Liver (tissue), 9 donors: ENCODE data around the gene ALDH2. TPM values are rescaled to one million over a fixed set of nuclear protein-coding genes. Genes with fewer than 3 reads are reported as not detected.

ENCODE experiments used
- DNase-seq: peaks from one replicate; pipeline ENCODE4 v3.0.0-alpha.2; 2017; ENCODE audit warnings: low spot score
- H3K27ac ChIP-seq, 2 donors: one replicate each; pipeline ENCODE4 v1.7.0; 2013; ENCODE audit warnings: inconsistent platforms in 2 of 2, low read length in 2 of 2, control low read depth in 1 of 2, low read depth in 1 of 2, mild to moderate bottlenecking in 1 of 2
- H3K27me3 ChIP-seq, 4 donors: one replicate each; pipeline versions ENCODE4 v1.6.1 to v1.7.0; 2013; ENCODE audit warnings: low read length in 3 of 4, inconsistent platforms in 1 of 4, mild to moderate bottlenecking in 1 of 4, moderate library complexity in 1 of 4; ENCODE audit not compliant: control insufficient read depth in 4 of 4, insufficient read depth in 4 of 4
- H3K36me3 ChIP-seq, 4 donors: one replicate each; pipeline versions ENCODE4 v1.6.1 to v1.7.0; 2013; ENCODE audit warnings: low read length in 3 of 4, mild to moderate bottlenecking in 3 of 4, low read depth in 1 of 4, moderate library complexity in 1 of 4; ENCODE audit not compliant: control insufficient read depth in 4 of 4, insufficient read depth in 3 of 4
- H3K4me1 ChIP-seq, 4 donors: one replicate each; pipeline versions ENCODE4 v1.6.1 to v1.7.0; 2013; ENCODE audit warnings: low read length in 3 of 4, mild to moderate bottlenecking in 3 of 4, moderate library complexity in 1 of 4; ENCODE audit not compliant: control insufficient read depth in 4 of 4, insufficient read depth in 4 of 4
- H3K4me3 ChIP-seq, 3 donors: one replicate each; pipeline versions ENCODE4 v1.6.1 to v1.7.0; 2013; ENCODE audit warnings: low read length in 3 of 3, control low read depth in 1 of 3, low read depth in 1 of 3, mild to moderate bottlenecking in 1 of 3
- H3K9ac ChIP-seq, 2 donors: one replicate each; pipeline ENCODE4 v1.7.0; 2013; ENCODE audit warnings: low read length in 2 of 2, mild to moderate bottlenecking in 2 of 2, moderate library complexity in 2 of 2, control low read depth in 1 of 2, low read depth in 1 of 2
- H3K9me3 ChIP-seq, 4 donors: one replicate each; pipeline versions ENCODE4 v1.6.1 to v1.7.0; 2013; ENCODE audit warnings: low read length in 3 of 4; ENCODE audit not compliant: control insufficient read depth in 4 of 4
- ATF3 ChIP-seq: IDR thresholded peaks from 2 replicates; pipeline ENCODE4 v1.6.1; 2016; ENCODE audit warnings: antibody characterized with exemption
- CTCF ChIP-seq: fragments of 150-350 bp; IDR thresholded peaks from 2 replicates; pipeline ENCODE4 v1.5.1; 2017; ENCODE audit warnings: improper control_type of control experiment, low read depth, low read length; ENCODE audit not compliant: missing input control
- EGR1 ChIP-seq, 2 donors: IDR thresholded peaks; 2 replicates each; pipeline ENCODE4 v1.6.1; 2016 to 2018; ENCODE audit warnings: antibody characterized with exemption in 2 of 2, low read depth in 2 of 2
- FOXA1 ChIP-seq: IDR thresholded peaks from 2 replicates; pipeline ENCODE4 v1.6.1; 2016; ENCODE audit warnings: antibody characterized with exemption
- FOXA2 ChIP-seq: IDR thresholded peaks from 2 replicates; pipeline ENCODE4 v1.6.1; 2016; ENCODE audit warnings: antibody characterized with exemption
- GABPA ChIP-seq, 2 donors: IDR thresholded peaks in 1 of 2; conservative IDR thresholded peaks in 1 of 2; 2 replicates each; pipeline ENCODE4 v1.6.1; 2016; ENCODE audit warnings: antibody characterized with exemption in 2 of 2, mild to moderate bottlenecking in 1 of 2, moderate library complexity in 1 of 2
- HNF4A ChIP-seq, 2 donors: conservative IDR thresholded peaks; 2 replicates each; pipeline ENCODE4 v1.6.1; 2016; ENCODE audit warnings: antibody characterized with exemption in 2 of 2, mild to moderate bottlenecking in 2 of 2
- HNF4G ChIP-seq: IDR thresholded peaks from 2 replicates; pipeline ENCODE4 v1.6.1; 2016; ENCODE audit warnings: antibody characterized with exemption
- JUND ChIP-seq, 2 donors: IDR thresholded peaks; 2 replicates each; pipeline ENCODE4 v1.6.1; 2016; ENCODE audit warnings: antibody characterized with exemption in 2 of 2
- MAX ChIP-seq: IDR thresholded peaks from 2 replicates; pipeline ENCODE4 v1.6.1; 2016; ENCODE audit warnings: antibody characterized with exemption
- NR2F2 ChIP-seq: IDR thresholded peaks from 2 replicates; pipeline ENCODE4 v1.6.1; 2016; ENCODE audit warnings: antibody characterized with exemption
- RAD21 ChIP-seq, 2 donors: IDR thresholded peaks; 2 replicates each; pipeline ENCODE4 v1.6.1; 2016; ENCODE audit warnings: antibody characterized with exemption in 2 of 2, mild to moderate bottlenecking in 2 of 2
- REST ChIP-seq: IDR thresholded peaks from 2 replicates; pipeline ENCODE4 v1.6.1; 2016; ENCODE audit warnings: antibody characterized with exemption, mild to moderate bottlenecking
- RXRA ChIP-seq, 2 donors: IDR thresholded peaks; 2 replicates each; pipeline ENCODE4 v1.6.1; 2017 to 2018; ENCODE audit warnings: antibody characterized with exemption in 2 of 2, mild to moderate bottlenecking in 1 of 2
- SP1 ChIP-seq: IDR thresholded peaks from 2 replicates; pipeline ENCODE4 v1.6.1; 2018; ENCODE audit warnings: antibody characterized with exemption, mild to moderate bottlenecking
- TAF1 ChIP-seq: conservative IDR thresholded peaks from 2 replicates; pipeline ENCODE4 v1.6.1; 2016; ENCODE audit warnings: antibody characterized with exemption, mild to moderate bottlenecking
- YY1 ChIP-seq: IDR thresholded peaks from 2 replicates; pipeline ENCODE4 v1.6.1; 2016; ENCODE audit warnings: antibody characterized with exemption, mild to moderate bottlenecking
- ZBTB33 ChIP-seq: IDR thresholded peaks from 2 replicates; pipeline ENCODE4 v1.6.1; 2016; ENCODE audit warnings: antibody characterized with exemption
- WGBS: extraction: QIAGEN DNeasy Blood & Tissue Kit; methylation state at CpG from one replicate; pipeline ENCODE4 v1.1.7; 2013; 5-methylcytosine and 5-hydroxymethylcytosine counted together
- polyA plus RNA-seq, 2 donors: library from polyadenylated mRNA; stranded (reverse) in 1 of 2; unstranded in 1 of 2; fragments of 200-250 nt in 1 of 2; fragments of >200 nt in 1 of 2; fragmentation: Nextera tagmentation in 1 of 2; extraction: Ambion mirVana in 1 of 2; gene quantifications; one replicate each; pipeline versions ENCODE4 v1.2.1 to v1.2.3, GENCODE V29; 2013 to 2015
- total RNA-seq, 2 donors: library from RNA; depleted of rRNA; stranded (reverse); fragments of >200 nt; gene quantifications; one replicate each; pipeline ENCODE4 v1.2.3, GENCODE V29; 2014
- donor health status: healthy.
- donor health status: healthy.
- donor health status: healthy.
- donor health status: healthy.
- donor health status: healthy.

Gene ALDH2
- total and polyA plus RNA-seq, 4 donors, result 93.1 to 849 (median 573) TPM

- DNase-seq, result no peak
- Histone ChIP-seq H3K4me3 (no peak overlapping the region), H3K9ac (peak overlapping the region in 1 of 2 donors; percentile 45), H3K36me3 (peaks cover 1 to 13% (median 8%) of the 10 kb centered on the region in 4 donors), H3K4me1 (peaks cover 29 to 88% (median 76%) of the 10 kb centered on the region in 4 donors), H3K9me3 (no peaks in the 10 kb centered on the region), H3K27ac (peak overlapping the region; percentile 93 to 97), H3K27me3 (no peaks in the 10 kb centered on the region)
- WGBS, result 22% methylated on average over 3 of the region's 3 CpGs
- TF ChIP-seq RAD21 (IDR thresholded peaks at IDR 0.05) (no peak), FOXA2 (no peak), GABPA (IDR thresholded peaks at IDR 0.05 in 1 of 2, conservative IDR thresholded peaks at IDR 0.05 in 1 of 2) (no peak), CTCF (no peak), EGR1 (IDR thresholded peaks at IDR 0.05; ENCODE audit: low read depth in 2 of 2) (no peak), TAF1 (no peak), FOXA1 (no peak), HNF4A (conservative IDR thresholded peaks at IDR 0.05) (no peak), MAX (no peak), ZBTB33 (no peak), ATF3 (no peak), SP1 (no peak), YY1 (no peak), JUND (IDR thresholded peaks at IDR 0.05) (no peak), RXRA (IDR thresholded peaks at IDR 0.05) (no peak), NR2F2 (no peak), HNF4G (no peak), REST (no peak)
Observed at GRCh38 chr12:111776836-111777344, 10.2 kb downstream of the ALDH2 start.
